ENCODE measurements around the gene CCR5.

DNA sequence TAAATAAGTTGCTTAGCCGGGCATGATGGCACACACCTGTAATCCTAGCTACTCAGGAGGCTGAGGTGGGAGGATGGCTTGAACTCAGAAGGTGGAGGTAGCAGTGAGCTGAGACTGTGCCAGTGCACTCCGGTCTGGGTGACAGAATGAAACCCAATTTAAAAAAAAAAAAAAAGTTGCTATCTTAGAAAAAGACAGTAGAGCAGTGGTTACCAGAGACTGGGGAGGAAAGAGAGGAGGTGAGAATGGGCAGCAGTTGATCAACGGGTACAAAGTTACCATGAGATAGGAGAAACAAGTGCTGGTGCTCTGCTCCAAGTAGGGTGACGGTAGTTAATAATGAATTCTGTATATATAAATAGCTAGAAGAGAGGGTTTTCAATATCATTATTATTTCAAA lies 17.7 kb upstream of the CCR5 start:
- TF ChIP-seq, protein P1, sequence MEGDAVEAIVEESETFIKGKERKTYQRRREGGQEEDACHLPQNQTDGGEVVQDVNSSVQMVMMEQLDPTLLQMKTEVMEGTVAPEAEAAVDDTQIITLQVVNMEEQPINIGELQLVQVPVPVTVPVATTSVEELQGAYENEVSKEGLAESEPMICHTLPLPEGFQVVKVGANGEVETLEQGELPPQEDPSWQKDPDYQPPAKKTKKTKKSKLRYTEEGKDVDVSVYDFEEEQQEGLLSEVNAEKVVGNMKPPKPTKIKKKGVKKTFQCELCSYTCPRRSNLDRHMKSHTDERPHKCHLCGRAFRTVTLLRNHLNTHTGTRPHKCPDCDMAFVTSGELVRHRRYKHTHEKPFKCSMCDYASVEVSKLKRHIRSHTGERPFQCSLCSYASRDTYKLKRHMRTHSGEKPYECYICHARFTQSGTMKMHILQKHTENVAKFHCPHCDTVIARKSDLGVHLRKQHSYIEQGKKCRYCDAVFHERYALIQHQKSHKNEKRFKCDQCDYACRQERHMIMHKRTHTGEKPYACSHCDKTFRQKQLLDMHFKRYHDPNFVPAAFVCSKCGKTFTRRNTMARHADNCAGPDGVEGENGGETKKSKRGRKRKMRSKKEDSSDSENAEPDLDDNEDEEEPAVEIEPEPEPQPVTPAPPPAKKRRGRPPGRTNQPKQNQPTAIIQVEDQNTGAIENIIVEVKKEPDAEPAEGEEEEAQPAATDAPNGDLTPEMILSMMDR (IDR thresholded peaks at IDR 0.05) = no peak
- TF ChIP-seq SIN3A (IDR thresholded peaks at IDR 0.05; ENCODE audit: borderline replicate concordance, insufficient read depth, low read depth, low read length) (no peak), POLR2AphosphoS5 (IDR thresholded peaks at IDR 0.05; ENCODE audit: low read depth, low read length) (no peak)
- TF ChIP-seq, protein P2, sequence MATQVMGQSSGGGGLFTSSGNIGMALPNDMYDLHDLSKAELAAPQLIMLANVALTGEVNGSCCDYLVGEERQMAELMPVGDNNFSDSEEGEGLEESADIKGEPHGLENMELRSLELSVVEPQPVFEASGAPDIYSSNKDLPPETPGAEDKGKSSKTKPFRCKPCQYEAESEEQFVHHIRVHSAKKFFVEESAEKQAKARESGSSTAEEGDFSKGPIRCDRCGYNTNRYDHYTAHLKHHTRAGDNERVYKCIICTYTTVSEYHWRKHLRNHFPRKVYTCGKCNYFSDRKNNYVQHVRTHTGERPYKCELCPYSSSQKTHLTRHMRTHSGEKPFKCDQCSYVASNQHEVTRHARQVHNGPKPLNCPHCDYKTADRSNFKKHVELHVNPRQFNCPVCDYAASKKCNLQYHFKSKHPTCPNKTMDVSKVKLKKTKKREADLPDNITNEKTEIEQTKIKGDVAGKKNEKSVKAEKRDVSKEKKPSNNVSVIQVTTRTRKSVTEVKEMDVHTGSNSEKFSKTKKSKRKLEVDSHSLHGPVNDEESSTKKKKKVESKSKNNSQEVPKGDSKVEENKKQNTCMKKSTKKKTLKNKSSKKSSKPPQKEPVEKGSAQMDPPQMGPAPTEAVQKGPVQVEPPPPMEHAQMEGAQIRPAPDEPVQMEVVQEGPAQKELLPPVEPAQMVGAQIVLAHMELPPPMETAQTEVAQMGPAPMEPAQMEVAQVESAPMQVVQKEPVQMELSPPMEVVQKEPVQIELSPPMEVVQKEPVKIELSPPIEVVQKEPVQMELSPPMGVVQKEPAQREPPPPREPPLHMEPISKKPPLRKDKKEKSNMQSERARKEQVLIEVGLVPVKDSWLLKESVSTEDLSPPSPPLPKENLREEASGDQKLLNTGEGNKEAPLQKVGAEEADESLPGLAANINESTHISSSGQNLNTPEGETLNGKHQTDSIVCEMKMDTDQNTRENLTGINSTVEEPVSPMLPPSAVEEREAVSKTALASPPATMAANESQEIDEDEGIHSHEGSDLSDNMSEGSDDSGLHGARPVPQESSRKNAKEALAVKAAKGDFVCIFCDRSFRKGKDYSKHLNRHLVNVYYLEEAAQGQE (IDR thresholded peaks at IDR 0.05; ENCODE audit: insufficient read depth in 1 of 2, low read depth in 2 of 2, low read length in 1 of 2) = no peak

Data from Panc1 (cell line).